Stimulated activated naive CD4-positive, alpha-beta T cell (primary cell): ENCODE results near the gene TRAF5.
A peak's percentile ranks its signal among the peaks of the same experiment; 100 is the strongest.
"Not testable (repeated sequence)": the region's sequence is repeated elsewhere in the genome, so short reads cannot be mapped to it uniquely, and the experiment has no call there.

Source experiments
- DNase-seq, 6 experiments: peaks; one replicate each; lab custom pipeline; 2025; lab: John Stamatoyannopoulos, UW

Gene TRAF5

GRCh38 chr1:211378844-211379243 lies 52.2 kb downstream of the TRAF5 start:
- no peak for DNase-seq

GRCh38 chr1:211379446-211379845 lies 52.8 kb downstream of the TRAF5 start:
- no peak for DNase-seq

DNA sequence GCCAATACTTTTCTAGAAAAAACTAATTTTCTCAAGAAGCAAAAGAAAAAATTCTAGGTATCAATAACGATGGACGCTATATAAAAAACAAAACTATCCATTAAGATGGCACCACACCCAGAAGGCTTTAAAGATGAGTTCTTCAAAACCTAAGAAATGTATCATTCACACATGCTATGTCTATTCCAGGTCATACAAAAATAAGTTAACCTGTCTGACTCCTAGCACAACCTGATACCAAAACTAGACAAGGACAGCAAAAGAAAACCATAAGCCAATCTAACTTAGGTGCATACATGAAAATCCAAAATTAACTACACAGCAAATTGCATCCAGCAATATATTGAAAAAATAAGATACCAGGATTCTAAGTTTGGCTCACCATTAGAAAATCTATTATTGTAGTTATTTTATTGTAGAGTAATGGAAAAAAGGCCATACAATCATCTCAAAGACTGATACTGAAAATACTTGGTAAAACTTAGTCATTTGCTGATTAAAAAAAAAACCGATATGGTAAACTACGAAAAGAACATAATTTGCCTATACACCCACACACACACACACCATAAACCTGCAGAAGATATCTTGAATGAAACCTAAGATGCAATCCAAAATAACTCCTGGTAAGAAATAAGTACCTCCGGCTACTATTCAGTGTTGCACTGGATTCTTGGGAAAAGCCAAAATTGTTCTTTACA lies 55.0 kb downstream of the TRAF5 start:
- no peak for DNase-seq

DNA sequence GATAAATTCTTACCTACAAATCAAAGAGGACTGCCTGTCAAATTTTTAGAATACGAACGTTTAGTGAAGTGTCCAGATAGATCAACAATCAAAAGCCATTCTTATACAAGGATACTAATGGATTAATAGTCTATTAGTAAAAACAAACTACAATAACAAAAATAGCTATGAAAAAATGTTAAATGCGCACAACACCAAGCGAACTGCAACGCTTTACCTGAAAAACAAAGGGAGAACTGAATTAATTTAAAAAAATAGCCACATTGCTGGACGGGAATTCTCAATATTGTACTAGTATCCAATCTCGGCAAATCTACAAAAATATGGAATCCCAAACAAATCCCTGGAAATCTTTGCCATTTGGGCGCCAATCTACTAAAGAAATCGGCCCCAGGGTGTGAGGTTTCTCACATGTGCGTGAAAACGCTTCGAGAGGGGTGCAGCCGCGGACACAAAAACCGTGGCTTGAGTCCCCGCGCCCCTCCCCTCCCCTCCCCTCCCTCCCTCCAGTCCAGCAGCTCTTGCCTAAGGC lies 55.6 kb downstream of the TRAF5 start:
- DNase-seq, result no peak

DNA sequence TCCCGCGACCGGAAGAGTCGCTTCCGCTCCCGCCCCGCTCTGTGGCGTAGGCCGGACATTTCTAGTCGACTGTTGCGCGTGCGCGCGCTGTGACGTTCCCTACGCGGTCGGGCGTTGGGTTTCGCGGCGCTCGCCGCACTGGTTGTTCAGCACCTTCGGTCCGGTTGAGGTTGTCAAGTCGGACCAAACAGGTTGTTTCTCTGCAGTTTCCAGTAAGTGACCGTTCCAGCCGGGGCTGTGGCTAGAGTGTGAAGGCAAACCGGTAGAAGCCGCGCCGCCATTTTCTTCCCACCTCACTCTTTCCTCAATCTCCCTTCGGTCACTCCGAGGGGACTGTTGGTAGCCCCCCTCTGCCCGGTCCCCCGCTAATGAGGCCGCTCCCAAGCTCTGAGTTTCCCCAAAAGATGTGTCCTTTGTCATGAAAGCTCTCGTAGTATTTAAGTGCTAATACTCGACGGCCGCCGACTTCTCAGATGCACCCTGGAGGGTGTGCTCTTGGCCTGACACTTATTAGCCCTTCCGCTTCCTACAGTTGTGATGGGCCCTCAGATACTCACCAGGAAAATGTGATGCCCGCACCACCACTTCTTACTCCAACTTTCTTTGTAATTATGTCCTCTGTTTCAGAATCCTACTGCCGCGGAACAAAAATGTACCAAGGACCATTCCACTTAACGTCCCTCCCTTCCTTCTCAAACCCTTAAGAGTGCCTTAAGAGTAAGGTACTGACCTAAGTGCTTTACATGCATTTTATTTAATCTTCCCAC lies 56.3 kb downstream of the TRAF5 start:
- peak; percentile 32 to 71 (median 63) for DNase-seq

DNA sequence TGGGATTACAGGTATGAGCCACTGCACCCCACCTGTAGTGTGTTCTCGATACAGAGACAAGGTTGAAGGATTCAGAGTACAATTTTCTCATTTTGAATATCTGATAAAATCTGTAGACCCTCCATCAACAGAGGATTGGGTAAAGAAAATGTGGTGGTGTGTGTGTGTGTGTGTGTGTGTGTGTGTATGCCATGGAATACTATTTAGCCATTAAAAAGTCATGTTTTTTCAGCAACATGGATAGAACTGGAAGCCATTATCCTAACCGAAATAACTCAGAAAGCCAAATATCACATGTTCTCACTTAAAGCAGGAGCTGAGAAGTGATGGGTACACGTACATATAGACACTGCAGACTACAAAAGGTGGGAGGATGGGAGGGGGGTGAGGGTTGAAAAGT lies 57.9 kb downstream of the TRAF5 start:
- no peak for DNase-seq

GRCh38 chr1:211386921-211387320 lies 60.3 kb downstream of the TRAF5 start:
- DNase-seq, result no peak

DNA sequence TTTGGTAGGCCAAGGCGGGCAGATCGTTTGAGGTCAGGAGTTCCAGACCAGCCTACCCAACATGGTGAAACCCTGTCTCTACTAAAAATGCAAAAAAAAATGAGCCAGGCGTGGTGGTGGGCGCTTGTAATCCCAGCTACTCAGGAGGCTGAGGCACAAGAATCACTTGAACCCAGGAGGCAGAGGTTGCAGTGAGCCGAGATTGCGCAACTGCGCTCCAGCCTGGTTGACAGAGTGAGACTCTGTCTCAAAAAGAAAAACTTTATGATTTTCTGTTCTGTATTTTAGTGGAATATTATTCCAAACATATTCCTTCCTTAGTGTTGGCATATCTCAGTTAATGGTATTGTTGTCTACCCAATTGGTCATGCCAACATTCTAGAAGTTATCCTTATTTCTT lies 64.2 kb downstream of the TRAF5 start:
- DNase-seq, result not testable (repeated sequence)

- no peak for DNase-seq
Observed at GRCh38 chr1:211393203-211393602, 66.6 kb downstream of the TRAF5 start.

DNA sequence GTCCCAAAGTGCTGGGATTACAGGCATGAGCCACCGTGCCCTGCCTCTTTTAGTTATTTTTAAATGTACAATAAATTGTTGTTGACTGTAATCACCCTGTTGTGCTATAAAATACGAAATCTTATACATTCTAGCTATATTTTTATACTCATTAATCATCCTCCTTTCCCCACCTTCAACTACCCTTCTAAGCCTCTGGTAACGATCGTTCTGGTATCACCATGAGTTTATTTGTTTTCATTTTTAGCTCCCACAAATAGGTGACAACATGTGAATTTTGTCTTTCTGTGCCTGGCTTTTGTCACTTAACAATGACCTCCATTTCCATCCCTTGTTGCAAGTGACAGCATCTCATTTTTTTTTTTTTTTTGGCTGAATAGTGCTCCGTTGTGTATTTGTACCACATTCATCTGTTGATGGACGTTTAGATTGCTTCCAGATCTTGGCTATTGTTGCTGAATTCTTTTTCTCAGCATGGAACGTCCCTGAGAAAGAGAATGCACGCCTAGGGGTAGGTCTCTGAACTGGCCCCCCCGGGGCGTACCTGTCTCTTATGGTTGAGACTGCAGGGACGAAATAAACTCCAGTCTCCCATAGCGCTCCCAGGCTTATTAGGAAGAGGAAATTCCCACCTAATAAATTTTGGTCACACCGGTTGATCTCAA lies 71.8 kb downstream of the TRAF5 start:
- DNase-seq, result not testable (repeated sequence)

DNA sequence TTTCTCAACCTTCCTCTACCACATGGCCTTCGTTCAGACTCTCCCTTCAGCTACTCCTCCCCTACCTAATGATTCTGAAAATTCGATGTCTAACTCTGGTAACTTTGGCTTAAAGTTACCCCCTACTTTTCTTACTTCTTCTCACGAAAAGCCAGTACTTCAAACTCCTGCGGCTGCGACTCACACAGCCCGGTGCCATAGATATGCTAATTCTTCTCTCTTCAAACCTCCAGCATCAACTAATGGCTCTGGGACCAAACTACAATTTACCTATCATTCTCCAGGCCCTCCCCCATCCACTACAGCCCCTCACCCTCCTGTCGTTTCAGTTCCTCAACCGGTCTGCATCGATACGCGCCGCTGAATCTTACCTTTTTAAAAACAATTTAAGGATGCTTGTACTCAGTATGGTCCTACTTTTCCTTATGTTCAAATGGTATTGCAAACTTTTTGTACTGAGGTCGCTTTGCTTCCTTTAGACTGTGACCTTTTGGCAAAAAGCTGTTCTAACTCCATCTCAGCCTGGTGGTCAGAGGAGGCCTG lies 73.3 kb downstream of the TRAF5 start:
- DNase-seq, result not testable (repeated sequence)

DNA sequence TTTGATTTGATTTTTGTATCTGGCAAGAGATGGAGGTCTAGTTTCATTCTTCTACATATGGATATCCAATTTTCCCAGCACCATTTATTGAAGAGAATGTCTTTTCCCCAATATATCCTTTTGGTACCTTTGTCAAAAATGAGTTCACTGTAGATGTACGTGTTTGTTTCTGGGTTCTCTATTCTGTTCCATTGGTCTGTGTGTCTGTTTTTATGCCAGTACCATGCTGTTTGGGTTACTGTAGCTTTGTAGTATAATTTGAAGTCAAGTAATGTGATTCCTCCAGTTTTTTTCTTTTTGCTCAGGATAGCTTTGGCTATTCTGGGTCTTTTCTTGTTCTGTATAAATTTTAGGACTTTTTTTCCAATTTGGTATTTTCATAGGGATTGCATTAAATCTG lies 75.1 kb downstream of the TRAF5 start:
- not testable (repeated sequence) for DNase-seq

- DNase-seq, result not testable (repeated sequence)
Observed at GRCh38 chr1:211406086-211406485, 79.5 kb downstream of the TRAF5 start.

DNA sequence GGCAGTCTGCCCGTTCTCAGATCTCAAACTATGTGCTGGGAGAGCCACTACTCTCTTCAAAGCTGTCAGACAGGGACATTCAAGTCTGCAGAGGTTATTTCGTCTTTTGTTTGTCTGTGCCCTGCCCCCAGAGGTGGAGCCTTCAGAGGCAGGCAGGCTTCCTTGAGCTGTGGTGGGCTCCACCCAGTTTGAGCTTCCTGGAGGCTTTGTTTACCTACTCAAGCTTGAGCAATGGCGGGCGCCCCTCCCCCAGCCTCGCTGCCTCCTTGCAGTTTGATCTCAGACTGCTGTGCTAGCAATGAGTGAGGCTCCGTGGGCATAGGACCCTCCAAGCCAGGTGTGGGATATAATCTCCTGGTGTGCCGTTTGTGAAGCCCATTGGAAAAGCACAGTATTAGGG lies 81.1 kb downstream of the TRAF5 start:
- peak in 3 of 6 experiments; percentile 9 to 34 (median 12) for DNase-seq

DNA sequence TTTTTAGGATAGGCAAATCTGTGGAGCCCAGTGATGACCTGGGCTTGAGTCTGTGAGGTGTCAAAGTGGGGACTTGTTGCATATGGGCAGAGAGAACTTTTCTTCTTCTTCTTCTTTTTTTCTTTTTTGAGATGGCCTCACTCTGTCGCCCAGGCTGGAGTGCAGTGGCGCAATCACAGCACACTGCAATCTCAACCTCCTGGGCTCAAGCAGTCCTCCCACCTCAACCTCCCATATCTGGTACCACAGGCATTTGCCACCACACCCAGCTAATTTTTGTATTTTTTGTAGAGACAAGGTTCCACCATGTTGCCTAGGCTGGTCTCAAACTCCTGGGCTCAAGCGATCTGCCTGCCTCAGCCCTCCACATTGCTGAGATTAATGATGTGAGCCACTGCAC lies 85.0 kb downstream of the TRAF5 start:
- DNase-seq, result no peak

DNA sequence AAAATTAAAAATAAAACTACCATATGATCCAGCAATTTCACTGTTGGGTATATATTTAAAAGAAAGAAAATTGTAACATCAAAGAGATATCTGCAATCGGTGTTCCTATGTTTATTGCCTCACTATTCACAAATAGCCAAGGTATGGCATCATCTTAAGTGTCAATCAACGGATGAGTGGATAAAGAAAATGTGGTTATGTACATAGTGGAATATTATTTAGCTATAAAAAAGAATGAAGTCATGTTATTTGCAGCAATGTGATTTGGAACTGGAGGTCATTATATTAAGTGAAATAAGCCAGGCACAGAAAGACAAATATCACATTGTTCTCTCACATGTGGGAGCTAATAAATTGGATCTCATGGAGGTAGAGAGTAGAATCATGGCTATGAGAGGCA lies 89.1 kb downstream of the TRAF5 start:
- DNase-seq, result no peak

DNA sequence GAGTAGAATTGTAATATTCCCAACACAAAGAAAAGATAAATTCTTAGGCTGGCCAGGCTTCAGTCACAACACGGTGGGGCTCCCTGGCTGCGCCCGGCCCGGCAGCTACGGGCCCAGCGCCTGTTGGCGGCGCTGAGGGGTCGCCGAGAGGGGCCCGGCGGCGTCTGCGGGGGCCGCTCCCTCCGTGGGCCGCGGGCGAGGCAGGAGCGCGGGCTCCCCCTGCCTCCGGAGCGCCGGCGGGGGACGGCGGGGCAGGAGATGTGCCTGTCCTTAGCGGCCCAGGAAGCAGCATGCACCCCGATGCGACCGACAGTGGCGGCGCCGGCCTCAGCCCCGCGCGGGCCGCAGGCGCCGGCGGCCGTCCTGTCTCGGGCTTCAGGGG lies 89.6 kb downstream of the TRAF5 start:
- peak in 3 of 6 experiments; percentile 5 to 12 (median 6) for DNase-seq

DNA sequence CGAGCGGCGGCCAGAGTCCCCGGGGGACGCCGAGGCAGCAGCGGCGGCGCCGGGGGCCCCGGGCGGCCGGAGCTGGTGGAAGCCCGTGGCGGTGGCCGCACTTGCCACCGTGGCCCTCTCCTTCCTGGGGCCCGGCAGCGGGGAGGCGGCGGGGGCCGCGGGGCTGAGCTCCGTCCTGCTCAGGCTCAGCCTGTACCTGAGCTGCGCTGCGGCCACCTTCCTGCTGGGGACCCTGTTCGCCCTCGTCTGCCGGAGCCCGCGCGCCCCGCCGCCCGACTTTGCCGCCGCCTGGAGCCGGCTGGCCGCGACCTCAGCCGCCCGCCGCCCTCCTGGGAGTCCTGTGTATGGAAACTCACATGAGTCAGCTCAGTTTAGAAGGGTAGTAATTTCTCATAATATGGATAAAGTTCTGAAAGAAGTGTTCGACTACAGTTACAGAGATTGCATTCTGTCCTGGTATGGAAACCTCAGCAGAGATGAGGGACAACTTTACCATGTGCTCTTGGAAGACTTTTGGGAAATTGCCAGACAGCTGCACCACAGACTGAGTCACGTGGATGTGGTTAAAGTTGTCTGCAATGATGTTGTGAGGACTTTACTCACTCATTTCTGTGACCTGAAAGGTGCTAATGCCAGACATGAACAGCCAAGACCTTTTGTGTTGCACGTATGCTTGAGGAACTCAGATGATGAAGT lies 90.1 kb downstream of the TRAF5 start:
- DNase-seq, result peak in 4 of 6 experiments; percentile 12 to 28 (median 14)

- DNase-seq, result no peak
Observed at GRCh38 chr1:211420389-211420788, 93.8 kb downstream of the TRAF5 start.

- DNase-seq, result no peak
Observed at GRCh38 chr1:211420845-211421454, 94.3 kb downstream of the TRAF5 start.

- no peak for DNase-seq
Observed at GRCh38 chr1:211424018-211424417, 97.4 kb downstream of the TRAF5 start.
